Nephron progenitor cell (in vitro differentiated cells): Measurements from ENCODE around the gene FAM117A.

Experiments
- DNase-seq: peaks from one replicate; pipeline ENCODE4 v3.0.0; 2021
- H3K27ac Mint-ChIP-seq: 2 replicates; pipeline ENCODE4 v1.8.0; 2021; ENCODE audit warnings: mild to moderate bottlenecking, moderate library complexity, mixed read lengths
- H3K27me3 Mint-ChIP-seq: 2 replicates; pipeline ENCODE4 v1.8.0; 2021; ENCODE audit warnings: mild to moderate bottlenecking, low read depth, mixed read lengths; ENCODE audit not compliant: poor library complexity
- H3K36me3 Mint-ChIP-seq: 2 replicates; pipeline ENCODE4 v1.8.0; 2021; ENCODE audit warnings: low read depth, mixed read lengths
- H3K4me1 Mint-ChIP-seq: 2 replicates; pipeline ENCODE4 v1.8.0; 2021; ENCODE audit warnings: mixed read lengths
- H3K4me3 Mint-ChIP-seq: 2 replicates; pipeline ENCODE4 v1.8.0; 2021; ENCODE audit warnings: mild to moderate bottlenecking, moderate library complexity, mixed read lengths
- H3K9me3 Mint-ChIP-seq: 2 replicates; pipeline ENCODE4 v1.8.0; 2021; ENCODE audit warnings: mild to moderate bottlenecking, moderate library complexity, mixed read lengths
- TF ChIP-seq, protein P1 (sequence below): fragments of 200-600 bp; sonication (generic); IDR thresholded peaks from 2 replicates; pipeline ENCODE4 v1.5.0; 2021; ENCODE audit warnings: antibody characterized with exemption

FAM117A gene

DNA sequence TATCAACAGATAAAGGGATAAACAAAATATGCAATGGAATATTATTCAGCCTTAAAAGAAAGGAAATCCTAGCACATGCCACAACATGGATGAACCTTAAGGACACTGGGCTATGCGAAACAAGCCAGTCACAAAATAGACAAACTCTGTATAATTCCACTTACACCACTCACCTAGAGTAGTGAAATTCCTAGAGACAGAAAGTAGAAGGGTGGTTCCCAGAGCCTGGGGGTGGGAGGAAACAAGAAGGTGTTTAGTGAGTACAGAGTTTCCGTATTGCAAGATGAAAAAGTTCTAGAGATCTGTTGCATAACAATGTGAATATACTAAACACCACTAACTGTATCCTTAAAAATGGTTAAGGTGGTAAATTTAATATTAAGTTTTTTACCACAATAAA is 96.1 kb downstream of the FAM117A start:
- H3K36me3 Mint-ChIP-seq = peaks cover 58% of the 10 kb centered on the region

DNA sequence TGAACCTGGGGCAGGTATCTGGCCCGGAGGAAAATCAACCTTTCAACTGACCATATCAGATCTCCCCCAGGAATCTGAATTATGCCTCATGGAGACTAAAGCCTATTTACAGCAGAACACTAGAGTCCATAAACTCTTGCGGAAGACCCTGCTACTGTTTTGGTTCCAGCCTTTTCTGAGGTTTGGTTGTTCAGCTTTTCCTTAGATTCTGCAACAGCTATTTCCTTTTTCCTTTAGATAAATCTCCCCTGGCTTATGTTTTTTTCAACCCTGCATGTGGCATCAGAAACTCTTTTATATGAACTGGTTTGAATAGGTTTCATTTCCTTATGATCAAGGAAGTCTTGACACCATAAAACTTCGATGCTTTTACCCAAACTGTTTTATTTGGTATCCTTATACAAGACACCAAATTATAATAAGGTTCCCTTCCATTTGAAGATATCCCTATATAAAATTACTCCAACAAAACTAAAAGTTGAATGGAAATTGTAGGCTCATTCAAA is 99.2 kb downstream of the FAM117A start:
- no peaks in the 10 kb centered on the region for H3K27me3 Mint-ChIP-seq
- no peaks in the 10 kb centered on the region for H3K4me1 Mint-ChIP-seq
- TF ChIP-seq, protein P1, sequence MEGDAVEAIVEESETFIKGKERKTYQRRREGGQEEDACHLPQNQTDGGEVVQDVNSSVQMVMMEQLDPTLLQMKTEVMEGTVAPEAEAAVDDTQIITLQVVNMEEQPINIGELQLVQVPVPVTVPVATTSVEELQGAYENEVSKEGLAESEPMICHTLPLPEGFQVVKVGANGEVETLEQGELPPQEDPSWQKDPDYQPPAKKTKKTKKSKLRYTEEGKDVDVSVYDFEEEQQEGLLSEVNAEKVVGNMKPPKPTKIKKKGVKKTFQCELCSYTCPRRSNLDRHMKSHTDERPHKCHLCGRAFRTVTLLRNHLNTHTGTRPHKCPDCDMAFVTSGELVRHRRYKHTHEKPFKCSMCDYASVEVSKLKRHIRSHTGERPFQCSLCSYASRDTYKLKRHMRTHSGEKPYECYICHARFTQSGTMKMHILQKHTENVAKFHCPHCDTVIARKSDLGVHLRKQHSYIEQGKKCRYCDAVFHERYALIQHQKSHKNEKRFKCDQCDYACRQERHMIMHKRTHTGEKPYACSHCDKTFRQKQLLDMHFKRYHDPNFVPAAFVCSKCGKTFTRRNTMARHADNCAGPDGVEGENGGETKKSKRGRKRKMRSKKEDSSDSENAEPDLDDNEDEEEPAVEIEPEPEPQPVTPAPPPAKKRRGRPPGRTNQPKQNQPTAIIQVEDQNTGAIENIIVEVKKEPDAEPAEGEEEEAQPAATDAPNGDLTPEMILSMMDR = no peak
- H3K9me3 Mint-ChIP-seq = peaks cover 17% of the 10 kb centered on the region
- H3K36me3 Mint-ChIP-seq = peaks cover 72% of the 10 kb centered on the region
- H3K4me3 Mint-ChIP-seq = no peak overlapping the region
- DNase-seq = no peak
- no peak overlapping the region for H3K27ac Mint-ChIP-seq

More for the DNA sequence above, 96.1 kb downstream of the FAM117A start:
- TF ChIP-seq, protein P1 = no peak
- no peak for DNase-seq
- Mint-ChIP-seq H3K4me3 (no peak overlapping the region), H3K27me3 (no peaks in the 10 kb centered on the region), H3K4me1 (no peaks in the 10 kb centered on the region), H3K9me3 (peaks cover 14% of the 10 kb centered on the region), H3K27ac (no peak overlapping the region)
